Heart left ventricle (tissue), 16 donors: ENCODE measurements around the gene CLDN6. TPM values are rescaled to one million over a fixed set of nuclear protein-coding genes. Genes with fewer than 3 reads are reported as not detected.

Experiments used
- ATAC-seq, 4 donors: fragments of 200-7000 bp; cut with Tn5 transposase; one replicate each; pipeline ENCODE4 v1.9.1; 2020 to 2022; ENCODE audit warnings: moderate library complexity in 4 of 4, mild to moderate bottlenecking in 3 of 4, moderate number of reproducible peaks in 1 of 4
- DNase-seq, 5 donors: peaks; one replicate each; pipeline ENCODE4 v3.0.0-alpha.2; 2020
- H3K27ac ChIP-seq, 12 donors: fragments of 200-600 bp; sonication (generic) in 4 of 12; one replicate each; pipeline versions ENCODE4 v1.5.0 to v1.8.0; 2016 to 2022; ENCODE audit warnings: mild to moderate bottlenecking in 2 of 12
- H3K27me3 ChIP-seq, 9 donors: fragments of 200-600 bp; sonication (generic) in 2 of 9; one replicate each; pipeline versions ENCODE4 v1.5.1 to v1.8.0; 2016 to 2022; ENCODE audit warnings: mild to moderate bottlenecking in 3 of 9
- H3K36me3 ChIP-seq, 9 donors: fragments of 200-600 bp; sonication (generic) in 2 of 9; one replicate each; pipeline versions ENCODE4 v1.5.0 to v1.8.0; 2018 to 2022; ENCODE audit warnings: mild to moderate bottlenecking in 2 of 9
- H3K4me1 ChIP-seq, 12 donors: fragments of 200-600 bp; sonication (generic) in 4 of 12; one replicate each; pipeline versions ENCODE4 v1.5.0 to v1.8.0; 2016 to 2022; ENCODE audit warnings: mild to moderate bottlenecking in 3 of 12
- H3K4me3 ChIP-seq, 12 donors: fragments of 200-600 bp; sonication (generic) in 4 of 12; one replicate each; pipeline versions ENCODE4 v1.5.0 to v1.8.0; 2017 to 2022; ENCODE audit warnings: mild to moderate bottlenecking in 9 of 12, moderate library complexity in 4 of 12
- H3K9me3 ChIP-seq, 12 donors: fragments of 200-600 bp; sonication (generic) in 4 of 12; one replicate each; pipeline versions ENCODE4 v1.5.0 to v1.8.0; 2016 to 2022; ENCODE audit warnings: mild to moderate bottlenecking in 1 of 12
- POLR2A ChIP-seq, 2 donors: fragments of 450-650 bp; IDR thresholded peaks; one replicate each; pipeline ENCODE4 v1.6.1; 2017; ENCODE audit warnings: antibody characterized with exemption in 2 of 2, mild to moderate bottlenecking in 2 of 2, moderate library complexity in 2 of 2
- WGBS, 4 donors: extraction: QIAGEN DNeasy Blood & Tissue Kit in 2 of 4; methylation state at CpG; one replicate each; pipeline versions ENCODE4 v1.1.5 to v1.1.7; 2013 to 2018; 5-methylcytosine and 5-hydroxymethylcytosine counted together
- intact Hi-C, 10 donors: fragments of 100-400 bp; cut with DNase I; formaldehyde crosslinking; loops; one replicate each; pipeline versions ENCODE4 v1.11.1 to v1.14.2; 2022
- polyA plus RNA-seq, 2 donors: library from polyadenylated mRNA; stranded (reverse); fragments of 200-250 nt; gene quantifications; one replicate each; pipeline ENCODE4 v1.2.3, GENCODE V29; 2013
- total RNA-seq, 9 donors: library from RNA; depleted of rRNA in 2 of 9; stranded (reverse); fragments of >200 nt in 2 of 9; fragmentation: NEBNext Ultra II Directional in 3 of 9; extraction: Animal tissue kit (Norgen Biotek cat#: 25700) in 3 of 9; gene quantifications; one replicate each; pipeline versions ENCODE4 v1.1.0 to v1.2.4, GENCODE V29; 2016 to 2023
- TF ChIP-seq, protein P1 (sequence below), 12 donors: fragments of 200-600 bp; sonication (generic) in 4 of 12; IDR thresholded peaks; one replicate each; pipeline versions ENCODE4 v1.5.0 to v1.8.0; 2018 to 2022; ENCODE audit warnings: antibody characterized with exemption in 12 of 12, mild to moderate bottlenecking in 5 of 12
- donor health status: ischemic (EF 13 %, LVEDD 7.1; RV severe dilation, severe dysfunction).
- donor health status: healthy with polysubstance abuse.
- donor health status: DM: no; HTN: yes; CAD: no.
- donor health status: DM: no; HTN: no; CAD: no.
- donor health status: ischemic (EF 25% LVEDD 6.9; RV normal size, moderate dysfunction).
- donor health status: ischemic (EF 25% LVEDD 5.7; RV mildly dilated, moderate dysfunction).
- donor health status: healthy.
- donor health status: DM: yes; HTN: yes; CAD: no.
- donor health status: ischemic (EF 35%, LVEDD 5.7; RV mildly dilated, moderate dysfunction).
- donor health status: nonischemic (EF 11% LVEDD 7.7; RV severe dilation, severe dysfunction).
- donor health status: DM: yes; HTN: yes; CAD: no.
- donor health status: PGD.
- donor health status: ischemic (EF 29% LVEDD 5.4; RV normal size, mild dysfunction).
- donor health status: nonischemic (EF 23%, LVEDD 6.1; RV moderate dilation, normal function).

Gene CLDN6
- total and polyA plus RNA-seq, 11 donors = 0.04 TPM; not detected in 10

GRCh38 chr16:3046641-3047386, 28.8 kb upstream of the CLDN6 start:
- Histone ChIP-seq H3K36me3 (no peaks in the 10 kb centered on the region), H3K4me3 (peak overlapping the region; percentile 25 to 66 (median 54)), H3K4me1 (peaks cover 4 to 34% (median 16%) of the 10 kb centered on the region in 12 donors), H3K27me3 (peaks cover 32 to 83% (median 51%) of the 10 kb centered on the region in 9 donors), H3K9me3 (no peaks in the 10 kb centered on the region), H3K27ac (no peak overlapping the region)
- TF ChIP-seq, protein P1, sequence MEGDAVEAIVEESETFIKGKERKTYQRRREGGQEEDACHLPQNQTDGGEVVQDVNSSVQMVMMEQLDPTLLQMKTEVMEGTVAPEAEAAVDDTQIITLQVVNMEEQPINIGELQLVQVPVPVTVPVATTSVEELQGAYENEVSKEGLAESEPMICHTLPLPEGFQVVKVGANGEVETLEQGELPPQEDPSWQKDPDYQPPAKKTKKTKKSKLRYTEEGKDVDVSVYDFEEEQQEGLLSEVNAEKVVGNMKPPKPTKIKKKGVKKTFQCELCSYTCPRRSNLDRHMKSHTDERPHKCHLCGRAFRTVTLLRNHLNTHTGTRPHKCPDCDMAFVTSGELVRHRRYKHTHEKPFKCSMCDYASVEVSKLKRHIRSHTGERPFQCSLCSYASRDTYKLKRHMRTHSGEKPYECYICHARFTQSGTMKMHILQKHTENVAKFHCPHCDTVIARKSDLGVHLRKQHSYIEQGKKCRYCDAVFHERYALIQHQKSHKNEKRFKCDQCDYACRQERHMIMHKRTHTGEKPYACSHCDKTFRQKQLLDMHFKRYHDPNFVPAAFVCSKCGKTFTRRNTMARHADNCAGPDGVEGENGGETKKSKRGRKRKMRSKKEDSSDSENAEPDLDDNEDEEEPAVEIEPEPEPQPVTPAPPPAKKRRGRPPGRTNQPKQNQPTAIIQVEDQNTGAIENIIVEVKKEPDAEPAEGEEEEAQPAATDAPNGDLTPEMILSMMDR (IDR thresholded peaks at IDR 0.05) = no peak
- no peak for TF ChIP-seq POLR2A (IDR thresholded peaks at IDR 0.05)
- ATAC-seq (no peak), DNase-seq (no peak)
- intact Hi-C loops = no loop called here
- 2% methylated on average over 40 to 54 of the region's 54 CpGs for WGBS, 4 donors

DNA sequence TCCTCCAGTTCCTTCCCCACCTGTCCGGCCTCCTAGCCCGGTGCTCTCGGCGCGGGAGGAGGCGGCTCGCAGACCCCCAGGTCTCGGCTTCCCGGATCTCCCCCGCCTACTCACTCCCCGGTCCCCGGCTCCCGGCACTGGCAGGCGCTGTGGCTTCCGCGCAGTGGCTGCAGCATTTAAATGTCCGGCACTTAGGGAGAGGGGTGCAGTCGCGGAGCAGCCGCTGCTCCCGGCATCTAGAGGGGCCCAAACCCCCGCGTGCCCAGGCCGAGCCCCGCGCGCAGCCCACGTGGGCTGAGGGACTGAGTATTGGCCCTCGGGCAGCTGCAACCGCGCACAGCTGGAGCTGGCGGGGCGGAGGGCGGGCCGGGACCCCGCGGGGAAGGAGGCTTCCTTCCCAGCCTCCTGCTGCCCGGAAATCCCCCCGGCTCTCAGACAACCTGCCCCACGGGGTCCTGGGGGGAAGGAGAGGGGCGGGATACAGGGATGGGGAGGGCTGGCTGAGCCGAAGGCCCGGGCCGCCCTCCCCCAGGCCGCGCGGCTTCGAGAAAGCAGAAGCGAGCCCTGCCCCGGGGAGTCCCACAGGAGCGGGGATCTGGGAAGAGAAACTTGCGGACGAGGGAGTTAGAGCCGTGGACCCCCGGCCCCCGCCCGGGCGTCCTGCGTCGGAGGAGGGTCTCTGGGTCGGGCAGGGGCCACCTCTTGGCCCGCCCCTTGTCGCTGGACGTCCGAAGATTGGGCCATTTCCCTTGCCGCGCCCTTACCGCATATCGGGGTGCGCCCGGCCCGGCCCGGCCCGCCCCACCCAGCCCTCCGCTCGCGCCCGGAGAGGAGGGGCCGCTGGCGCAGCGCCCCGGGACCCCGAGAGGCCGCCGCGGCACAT, 28.0 kb upstream of the CLDN6 start, which contains the start of gene MMP25:
Gene MMP25 (plus strand): TSS at position 804 of the 883 bp plus-strand sequence. CDS start 357 bp downstream, outside the sequence.
- Histone ChIP-seq H3K27ac (peak within 1 kb of the TSS in 2 of 12 donors; percentile 17 to 19), H3K4me3 (peak within 1 kb of the TSS; percentile 25 to 66 (median 54)), H3K36me3 (no peaks in the 10 kb centered on the region), H3K27me3 (peaks cover 32 to 89% (median 52%) of the 10 kb centered on the region in 9 donors), H3K4me1 (peaks cover 4 to 34% (median 16%) of the 10 kb centered on the region in 12 donors), H3K9me3 (no peaks in the 10 kb centered on the region)
- intact Hi-C loops = no loop called here
- ATAC-seq (peak in 3 of 4 donors; percentile 38 to 65 (median 41)), DNase-seq (peak in 1 of 5 donors; percentile 70)
- TF ChIP-seq, protein P1 (IDR thresholded peaks at IDR 0.05) = no peak
- no peak for TF ChIP-seq POLR2A (IDR thresholded peaks at IDR 0.05)
- WGBS, 4 donors = 0 to 1% (median 1%) methylated on average over 39 to 86 of the region's 86 CpGs

- H3K36me3 ChIP-seq = no peaks in the 10 kb centered on the region
- H3K4me1 ChIP-seq = peaks cover 4 to 34% (median 16%) of the 10 kb centered on the region in 12 donors
- 89 to 95% (median 92%) methylated on average over 6 of the region's 6 CpGs for WGBS, 4 donors
- peak overlapping the region in 1 of 12 donors; percentile 58 for H3K4me3 ChIP-seq
- TF ChIP-seq, protein P1 (IDR thresholded peaks at IDR 0.05) = no peak
- TF ChIP-seq POLR2A (IDR thresholded peaks at IDR 0.05) = no peak
- DNase-seq (no peak), ATAC-seq (no peak)
- intact Hi-C loops = no loop called here
- H3K27ac ChIP-seq = no peak overlapping the region
- no peaks in the 10 kb centered on the region for H3K9me3 ChIP-seq
- H3K27me3 ChIP-seq = peaks cover 32 to 96% (median 61%) of the 10 kb centered on the region in 9 donors
These were observed 26.7 kb upstream of the CLDN6 start for GRCh38 chr16:3044708-3045107.

DNA sequence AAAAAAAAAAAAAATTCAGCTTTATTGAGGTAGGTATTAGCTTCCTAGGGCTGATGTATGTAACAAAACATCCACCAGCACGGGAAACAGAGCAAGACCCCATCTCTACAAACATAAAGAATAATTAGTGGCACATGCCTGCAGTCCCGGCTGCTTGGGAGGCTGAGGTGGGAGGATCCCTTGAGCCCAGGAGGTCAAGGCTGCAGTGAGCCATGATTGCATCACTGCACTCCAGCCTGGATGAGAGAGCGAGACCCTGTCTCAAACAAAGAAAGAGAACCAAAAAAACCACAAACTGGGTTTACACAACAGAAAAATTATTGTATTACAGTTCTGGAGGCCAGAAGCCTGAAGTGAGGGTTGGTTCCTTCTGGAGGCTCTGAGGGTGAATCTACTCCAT, 24.4 kb upstream of the CLDN6 start:
- no peaks in the 10 kb centered on the region for H3K36me3 ChIP-seq
- WGBS, 4 donors = 89 to 97% (median 94%) methylated on average over 3 of the region's 3 CpGs
- TF ChIP-seq, protein P1 (IDR thresholded peaks at IDR 0.05) = no peak
- no peak for TF ChIP-seq POLR2A (IDR thresholded peaks at IDR 0.05)

More for the DNA sequence above, 24.4 kb upstream of the CLDN6 start:
- intact Hi-C loops = no loop called here
- ATAC-seq (no peak), DNase-seq (no peak)
- Histone ChIP-seq H3K9me3 (no peaks in the 10 kb centered on the region), H3K27me3 (peaks cover 31 to 98% (median 70%) of the 10 kb centered on the region in 9 donors), H3K4me3 (no peak overlapping the region), H3K4me1 (peaks cover 4 to 26% (median 16%) of the 10 kb centered on the region in 12 donors), H3K27ac (no peak overlapping the region)
